Measurements from ENCODE around the gene TRDMT1. TPM values are rescaled to one million over a fixed set of nuclear protein-coding genes. Genes with fewer than 3 reads are reported as not detected.

Gene TRDMT1
- total RNA-seq, 2 donors from 2014 or later: 7.3 to 7.5 TPM

- no peak overlapping the region for H3K27ac ChIP-seq
- no peaks in the 10 kb centered on the region for H3K27me3 ChIP-seq
- no peak for ATAC-seq
- H3K4me1 ChIP-seq: no peaks in the 10 kb centered on the region
- DNase-seq: no peak
- no peak overlapping the region for H3K4me3 ChIP-seq
- no peaks in the 10 kb centered on the region for H3K9me3 ChIP-seq
- intact Hi-C loops (cut with DNase I): no loop called here
- TF ChIP-seq POLR2A (IDR thresholded peaks at IDR 0.05) (no peak), CTCF (IDR thresholded peaks at IDR 0.05) (no peak)
- H3K36me3 ChIP-seq (replicated peaks in 1 of 2; ENCODE audit: insufficient read depth in 1 of 2, low read depth in 2 of 2): no peaks in the 10 kb centered on the region
Observed at GRCh38 chr10:17154116-17154515, 47.4 kb downstream of the TRDMT1 start.

- no peak overlapping the region for H3K27ac ChIP-seq
- no peaks in the 10 kb centered on the region for H3K27me3 ChIP-seq
- intact Hi-C loops (cut with DNase I): no loop called here
- H3K4me3 ChIP-seq: no peak overlapping the region
- WGBS, 2 donors: 90 to 91% methylated on average over 5 of the region's 5 CpGs
- H3K36me3 ChIP-seq (replicated peaks in 1 of 2; ENCODE audit: insufficient read depth in 1 of 2, low read depth in 2 of 2): no peaks in the 10 kb centered on the region
- no peak for TF ChIP-seq CTCF (IDR thresholded peaks at IDR 0.05)
- no peak for TF ChIP-seq POLR2A (IDR thresholded peaks at IDR 0.05)
- DNase-seq (no peak), ATAC-seq (no peak)
- H3K4me1 ChIP-seq: no peaks in the 10 kb centered on the region
- H3K9me3 ChIP-seq: no peaks in the 10 kb centered on the region
Observed at GRCh38 chr10:17153321-17153720, 48.2 kb downstream of the TRDMT1 start.

- Histone ChIP-seq H3K27me3 (no peaks in the 10 kb centered on the region), H3K9me3 (no peaks in the 10 kb centered on the region), H3K4me1 (no peaks in the 10 kb centered on the region), H3K27ac (no peak overlapping the region), H3K36me3 (replicated peaks in 1 of 2; ENCODE audit: insufficient read depth in 1 of 2, low read depth in 2 of 2) (no peaks in the 10 kb centered on the region), H3K4me3 (no peak overlapping the region)
- TF ChIP-seq CTCF (IDR thresholded peaks at IDR 0.05) (no peak), POLR2A (IDR thresholded peaks at IDR 0.05) (no peak)
- intact Hi-C loops (cut with DNase I): no loop called here
- ATAC-seq (no peak), DNase-seq (no peak)
- 84 to 93% methylated on average over 1 of the region's 1 CpG for WGBS, 2 donors
Observed at GRCh38 chr10:17151716-17152115, 49.8 kb downstream of the TRDMT1 start.

- WGBS, 2 donors: 90 to 91% methylated on average over 5 of the region's 5 CpGs
- no peak for TF ChIP-seq CTCF (IDR thresholded peaks at IDR 0.05)
- no peak for TF ChIP-seq POLR2A (IDR thresholded peaks at IDR 0.05)
- no peaks in the 10 kb centered on the region for H3K4me1 ChIP-seq
- no peaks in the 10 kb centered on the region for H3K36me3 ChIP-seq (replicated peaks in 1 of 2; ENCODE audit: insufficient read depth in 1 of 2, low read depth in 2 of 2)
- H3K27ac ChIP-seq: no peak overlapping the region
- no peaks in the 10 kb centered on the region for H3K9me3 ChIP-seq
- no peak for DNase-seq
- H3K27me3 ChIP-seq: no peaks in the 10 kb centered on the region
- intact Hi-C loops (cut with DNase I): no loop called here
- no peak for ATAC-seq
- H3K4me3 ChIP-seq: no peak overlapping the region
Observed at GRCh38 chr10:17147884-17148489, 53.5 kb downstream of the TRDMT1 start.

- Histone ChIP-seq H3K27me3 (no peaks in the 10 kb centered on the region), H3K9me3 (no peaks in the 10 kb centered on the region), H3K4me3 (no peak overlapping the region), H3K36me3 (replicated peaks in 1 of 2; ENCODE audit: insufficient read depth in 1 of 2, low read depth in 2 of 2) (no peaks in the 10 kb centered on the region), H3K4me1 (no peaks in the 10 kb centered on the region), H3K27ac (no peak overlapping the region)
- intact Hi-C loops (cut with DNase I): no loop called here
- TF ChIP-seq CTCF (IDR thresholded peaks at IDR 0.05) (no peak), POLR2A (IDR thresholded peaks at IDR 0.05) (no peak)
- DNase-seq: no peak
- WGBS, 2 donors: 94 to 98% methylated on average over 3 of the region's 3 CpGs
- ATAC-seq: no peak
Observed at GRCh38 chr10:17146892-17147291, 54.6 kb downstream of the TRDMT1 start.
